ENCODE measurements around the gene GPR153.

GRCh38 chr1:6269296-6269695, 8.4 kb upstream of the GPR153 start:
- TF ChIP-seq POLR2A (IDR thresholded peaks at IDR 0.05) = no peak
- TF ChIP-seq CTCF (IDR thresholded peaks at IDR 0.05) = no peak
